SU-DHL-6 (cell line): Measurements from ENCODE around the gene SERPINB12.

Experiments used
- H2AFZ ChIP-seq: fragments of 200-600 bp; sonication (generic); 2 replicates; pipeline ENCODE4 v1.6.1; 2014; ENCODE audit warnings: low read depth, mild to moderate bottlenecking, moderate library complexity, mixed read lengths, antibody characterized with exemption, low read length; ENCODE audit not compliant: severe bottlenecking
- H3F3A ChIP-seq: fragments of 200-600 bp; shearing (Covaris generic); 2 replicates; pipeline ENCODE4 v1.6.0; 2016; ENCODE audit warnings: antibody characterized with exemption, mild to moderate bottlenecking; ENCODE audit not compliant: insufficient read depth
- H3K27ac ChIP-seq: fragments of 200-600 bp; sonication (generic); 2 replicates; pipeline ENCODE4 v1.5.1; 2016; ENCODE audit warnings: low read depth, mild to moderate bottlenecking, low read length, moderate library complexity, mixed read lengths
- H3K27me3 ChIP-seq: fragments of 200-600 bp; sonication (generic), shearing (Covaris generic); 2 replicates; pipeline ENCODE4 v1.6.0; 2014; ENCODE audit warnings: mild to moderate bottlenecking, low read length
- H3K36me3 ChIP-seq: fragments of 200-600 bp; sonication (generic); 2 replicates; pipeline ENCODE4 v1.6.1; 2014; ENCODE audit warnings: mild to moderate bottlenecking, low read length, mixed read lengths
- H3K4me2 ChIP-seq: fragments of 300-600, 200-600 bp; shearing (Covaris generic), sonication (generic); 2 replicates; pipeline ENCODE4 v1.6.0; 2014; ENCODE audit warnings: low read length, low read depth, mild to moderate bottlenecking; ENCODE audit not compliant: poor library complexity, severe bottlenecking
- H3K4me3 ChIP-seq: fragments of 200-600 bp; sonication (generic); 2 replicates; pipeline ENCODE4 v1.5.1; 2014; ENCODE audit warnings: antibody characterized with exemption, low read length, mild to moderate bottlenecking, mixed read lengths; ENCODE audit not compliant: insufficient read depth, poor library complexity, severe bottlenecking
- H3K79me2 ChIP-seq: fragments of 200-600 bp; sonication (generic); 2 replicates; pipeline ENCODE4 v1.6.1; 2014; ENCODE audit warnings: mild to moderate bottlenecking, low read length, moderate library complexity; ENCODE audit not compliant: insufficient read depth
- H3K9ac ChIP-seq: fragments of 200-600 bp; sonication (generic); 2 replicates; pipeline ENCODE4 v1.7.0; 2014; ENCODE audit warnings: mild to moderate bottlenecking, low read length
- H3K9me2 ChIP-seq: fragments of 200-600 bp; sonication (generic); replicated peaks from 2 replicates; pipeline ENCODE4 v1.6.1; 2014; ENCODE audit warnings: low read length; ENCODE audit not compliant: insufficient read depth
- H3K9me3 ChIP-seq: fragments of 200-600 bp; sonication (generic); 2 replicates; pipeline ENCODE4 v1.6.1; 2014; ENCODE audit warnings: low read length, mixed read lengths; ENCODE audit not compliant: insufficient read depth
- H4K20me1 ChIP-seq: fragments of 200-600 bp; sonication (generic); 2 replicates; pipeline ENCODE4 v1.6.1; 2014; ENCODE audit warnings: low read depth, mild to moderate bottlenecking, antibody characterized with exemption, low read length, moderate library complexity, mixed read lengths
- EZH2phosphoT487 ChIP-seq: fragments of 200-600 bp; sonication (generic), shearing (Covaris generic); conservative IDR thresholded peaks from 2 replicates; pipeline ENCODE4 v1.6.1; 2018; ENCODE audit warnings: mild to moderate bottlenecking, antibody characterized with exemption, low read length, moderate library complexity, mixed read lengths
- TF ChIP-seq, protein P1 (sequence below): fragments of 200-600 bp; sonication (generic); IDR thresholded peaks from one replicate; pipeline ENCODE4 v1.5.1; 2017; ENCODE audit warnings: antibody characterized with exemption, mild to moderate bottlenecking, low read length, moderate library complexity; ENCODE audit not compliant: insufficient read depth, poor library complexity, severe bottlenecking

SERPINB12 gene, protein sequence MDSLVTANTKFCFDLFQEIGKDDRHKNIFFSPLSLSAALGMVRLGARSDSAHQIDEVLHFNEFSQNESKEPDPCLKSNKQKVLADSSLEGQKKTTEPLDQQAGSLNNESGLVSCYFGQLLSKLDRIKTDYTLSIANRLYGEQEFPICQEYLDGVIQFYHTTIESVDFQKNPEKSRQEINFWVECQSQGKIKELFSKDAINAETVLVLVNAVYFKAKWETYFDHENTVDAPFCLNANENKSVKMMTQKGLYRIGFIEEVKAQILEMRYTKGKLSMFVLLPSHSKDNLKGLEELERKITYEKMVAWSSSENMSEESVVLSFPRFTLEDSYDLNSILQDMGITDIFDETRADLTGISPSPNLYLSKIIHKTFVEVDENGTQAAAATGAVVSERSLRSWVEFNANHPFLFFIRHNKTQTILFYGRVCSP

DNA sequence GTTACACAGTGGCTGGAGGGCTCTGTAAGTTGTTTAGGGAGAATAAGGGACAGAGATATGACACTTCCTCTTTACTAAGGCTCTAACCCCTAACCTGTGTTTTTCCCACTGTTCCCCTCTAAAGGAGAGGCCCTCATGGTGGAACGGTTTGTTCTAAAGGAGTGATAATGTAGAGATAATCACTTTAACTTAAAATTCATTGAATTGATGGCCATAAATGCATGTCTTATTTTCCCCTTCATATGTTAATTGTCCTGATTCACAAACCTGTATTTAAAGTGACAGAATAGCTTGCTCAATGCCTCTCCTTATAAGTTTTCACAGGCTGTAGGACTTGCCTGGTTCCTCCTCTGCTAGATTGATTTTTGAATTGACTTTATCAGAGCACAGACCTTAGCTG is at the start of gene SERPINB12:
Gene SERPINB12, plus strand, starts transcription at position 301 of the 400 bp plus-strand sequence. CDS start 13,791 bp downstream, outside the sequence.
- Histone ChIP-seq H3K27me3 (no peaks in the 10 kb centered on the region), H3K9ac (no peak within 1 kb of the TSS), H3K9me3 (no peaks in the 10 kb centered on the region), H3K9me2 (no peaks in the 10 kb centered on the region), H3K4me2 (no peak within 1 kb of the TSS), H3K79me2 (no peaks in the 10 kb centered on the region), H3K4me3 (no peak within 1 kb of the TSS), H2AFZ (no peak within 1 kb of the TSS), H4K20me1 (no peaks in the 10 kb centered on the region), H3K36me3 (no peaks in the 10 kb centered on the region), H3F3A (no peaks in the 10 kb centered on the region), H3K27ac (no peak within 1 kb of the TSS)
- TF ChIP-seq, protein P1, sequence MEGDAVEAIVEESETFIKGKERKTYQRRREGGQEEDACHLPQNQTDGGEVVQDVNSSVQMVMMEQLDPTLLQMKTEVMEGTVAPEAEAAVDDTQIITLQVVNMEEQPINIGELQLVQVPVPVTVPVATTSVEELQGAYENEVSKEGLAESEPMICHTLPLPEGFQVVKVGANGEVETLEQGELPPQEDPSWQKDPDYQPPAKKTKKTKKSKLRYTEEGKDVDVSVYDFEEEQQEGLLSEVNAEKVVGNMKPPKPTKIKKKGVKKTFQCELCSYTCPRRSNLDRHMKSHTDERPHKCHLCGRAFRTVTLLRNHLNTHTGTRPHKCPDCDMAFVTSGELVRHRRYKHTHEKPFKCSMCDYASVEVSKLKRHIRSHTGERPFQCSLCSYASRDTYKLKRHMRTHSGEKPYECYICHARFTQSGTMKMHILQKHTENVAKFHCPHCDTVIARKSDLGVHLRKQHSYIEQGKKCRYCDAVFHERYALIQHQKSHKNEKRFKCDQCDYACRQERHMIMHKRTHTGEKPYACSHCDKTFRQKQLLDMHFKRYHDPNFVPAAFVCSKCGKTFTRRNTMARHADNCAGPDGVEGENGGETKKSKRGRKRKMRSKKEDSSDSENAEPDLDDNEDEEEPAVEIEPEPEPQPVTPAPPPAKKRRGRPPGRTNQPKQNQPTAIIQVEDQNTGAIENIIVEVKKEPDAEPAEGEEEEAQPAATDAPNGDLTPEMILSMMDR = no peak
- TF ChIP-seq EZH2phosphoT487 = no peak

DNA sequence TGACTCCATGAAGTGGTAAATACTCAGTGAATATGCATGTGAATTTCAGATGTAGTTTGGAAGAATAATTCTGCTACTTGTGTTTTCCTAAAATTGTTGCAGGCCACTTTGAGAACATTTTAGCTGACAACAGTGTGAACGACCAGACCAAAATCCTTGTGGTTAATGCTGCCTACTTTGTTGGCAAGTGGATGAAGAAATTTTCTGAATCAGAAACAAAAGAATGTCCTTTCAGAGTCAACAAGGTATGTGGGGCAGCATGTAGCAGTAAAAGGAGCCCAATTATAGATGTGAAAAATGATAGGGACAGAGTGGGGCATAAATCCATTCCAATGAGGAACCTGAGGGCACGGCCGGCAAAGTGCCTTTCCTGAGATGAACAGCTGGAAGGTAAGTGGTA is 49.3 kb upstream of the SERPINB12 start:
- Histone ChIP-seq H4K20me1 (no peaks in the 10 kb centered on the region), H3K27ac (no peak overlapping the region), H3K9me3 (no peaks in the 10 kb centered on the region), H3K27me3 (no peaks in the 10 kb centered on the region), H3F3A (no peaks in the 10 kb centered on the region), H3K79me2 (no peaks in the 10 kb centered on the region), H3K4me2 (no peak overlapping the region), H2AFZ (no peak overlapping the region), H3K36me3 (no peaks in the 10 kb centered on the region), H3K9me2 (no peaks in the 10 kb centered on the region), H3K4me3 (no peak overlapping the region), H3K9ac (no peak overlapping the region)
- no peak for TF ChIP-seq EZH2phosphoT487
- TF ChIP-seq, protein P1 = no peak

DNA sequence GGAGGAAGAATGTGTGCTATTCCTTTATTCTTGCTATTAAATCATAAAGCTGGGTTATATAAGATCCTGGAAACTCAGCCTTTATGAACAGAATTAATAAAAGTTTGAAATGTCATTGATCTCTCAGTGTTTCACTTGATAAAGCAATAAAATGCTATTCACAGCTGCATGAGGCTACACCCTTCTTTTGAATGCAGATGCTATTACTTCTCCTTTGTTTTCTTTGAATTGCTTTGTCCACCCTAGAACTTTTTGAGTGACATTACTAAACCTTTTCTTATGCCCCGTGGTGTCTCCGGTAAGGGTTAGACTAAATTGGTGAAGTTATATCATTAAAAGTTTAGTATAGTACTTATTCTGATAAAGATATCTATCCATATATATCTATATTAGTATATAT is 46.5 kb upstream of the SERPINB12 start:
- Histone ChIP-seq H3K4me2 (no peak overlapping the region), H3K27ac (no peak overlapping the region), H3K9me2 (no peaks in the 10 kb centered on the region), H2AFZ (no peak overlapping the region), H3F3A (no peaks in the 10 kb centered on the region), H3K4me3 (no peak overlapping the region), H3K9ac (no peak overlapping the region), H3K36me3 (no peaks in the 10 kb centered on the region), H3K27me3 (no peaks in the 10 kb centered on the region), H3K9me3 (no peaks in the 10 kb centered on the region), H3K79me2 (no peaks in the 10 kb centered on the region), H4K20me1 (no peaks in the 10 kb centered on the region)
- TF ChIP-seq, protein P1 = no peak
- TF ChIP-seq EZH2phosphoT487 = no peak
